HG03342 (cell line): ENCODE data around the gene FAF1.

Experiments used
- ATAC-seq: cut with Tn5 transposase; IDR thresholded peaks from one replicate; pipeline ENCODE4 v1.9.1; 2021; ENCODE audit warnings: mild to moderate bottlenecking, moderate library complexity; ENCODE audit not compliant: unreplicated experiment

Gene FAF1

GRCh38 chr1:50978852-50979781 is 19.1 kb upstream of the FAF1 start:
- no peak for ATAC-seq

DNA sequence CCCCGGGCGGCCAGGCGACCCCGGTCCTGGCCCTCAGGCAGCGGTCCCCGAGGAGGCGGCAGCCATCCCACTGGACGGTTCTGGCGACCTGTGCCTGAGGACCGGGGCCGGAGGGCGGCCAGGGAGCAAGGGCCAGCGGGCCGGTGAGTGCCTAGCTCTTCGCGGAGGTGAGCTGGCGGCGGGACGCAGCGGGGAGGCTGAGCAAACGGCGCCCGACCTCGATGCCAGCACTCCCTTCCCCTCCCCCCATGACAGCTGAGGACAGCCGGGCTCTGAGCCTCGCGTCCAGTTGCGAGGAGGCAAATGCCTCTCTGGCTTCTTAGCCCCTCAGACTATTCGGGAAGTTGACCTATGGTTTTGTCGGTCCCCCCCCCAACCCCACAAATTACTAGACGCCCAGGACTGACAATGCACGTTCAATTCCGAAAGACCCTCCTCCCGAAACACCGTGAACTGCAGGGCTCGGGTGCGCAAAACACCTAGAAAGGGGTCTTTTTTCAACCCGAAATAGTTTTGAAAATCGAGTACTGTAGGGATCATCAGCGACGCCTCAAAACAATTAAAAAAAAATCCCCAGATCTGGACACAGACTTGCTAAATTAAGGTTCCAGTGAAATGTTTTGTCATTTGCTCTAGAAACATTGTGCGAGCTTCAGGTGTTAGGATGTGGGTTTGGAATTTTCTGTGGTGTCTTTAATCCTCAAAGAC is 18.2 kb upstream of the FAF1 start:
- ATAC-seq = peak; percentile 35

DNA sequence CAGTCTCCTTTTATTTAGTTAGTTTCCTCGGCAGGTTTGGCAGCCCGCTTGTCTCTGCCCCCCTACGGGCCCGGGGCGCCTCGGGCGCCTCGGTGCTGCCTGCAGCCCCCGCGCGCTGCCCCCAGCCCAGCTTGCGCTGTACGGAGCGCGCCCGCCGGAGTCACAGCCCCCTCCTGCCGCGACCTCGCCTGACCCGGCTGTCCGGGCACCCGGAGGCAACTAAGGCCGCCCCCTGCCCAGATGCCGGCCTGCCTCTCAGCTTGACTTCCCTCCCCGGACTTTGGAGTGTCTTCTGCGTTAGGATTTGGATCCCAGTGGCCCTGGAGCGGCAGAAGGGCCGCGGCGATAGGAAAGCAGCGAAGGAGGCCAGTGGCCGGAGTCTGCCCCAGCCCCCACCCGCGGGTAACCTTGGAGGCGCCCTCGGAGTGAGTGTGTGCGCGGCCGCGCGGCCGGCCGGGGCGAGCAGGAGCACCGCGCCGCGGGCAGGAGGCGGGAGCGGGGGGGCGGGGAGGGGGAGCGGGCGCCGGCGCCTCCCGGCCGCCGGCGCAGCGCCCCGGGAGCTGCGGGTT is 17.6 kb upstream of the FAF1 start:
- peak; percentile 48 for ATAC-seq

- ATAC-seq = peak; percentile 66
These were observed 17.0 kb upstream of the FAF1 start for GRCh38 chr1:50976890-50977574.

DNA sequence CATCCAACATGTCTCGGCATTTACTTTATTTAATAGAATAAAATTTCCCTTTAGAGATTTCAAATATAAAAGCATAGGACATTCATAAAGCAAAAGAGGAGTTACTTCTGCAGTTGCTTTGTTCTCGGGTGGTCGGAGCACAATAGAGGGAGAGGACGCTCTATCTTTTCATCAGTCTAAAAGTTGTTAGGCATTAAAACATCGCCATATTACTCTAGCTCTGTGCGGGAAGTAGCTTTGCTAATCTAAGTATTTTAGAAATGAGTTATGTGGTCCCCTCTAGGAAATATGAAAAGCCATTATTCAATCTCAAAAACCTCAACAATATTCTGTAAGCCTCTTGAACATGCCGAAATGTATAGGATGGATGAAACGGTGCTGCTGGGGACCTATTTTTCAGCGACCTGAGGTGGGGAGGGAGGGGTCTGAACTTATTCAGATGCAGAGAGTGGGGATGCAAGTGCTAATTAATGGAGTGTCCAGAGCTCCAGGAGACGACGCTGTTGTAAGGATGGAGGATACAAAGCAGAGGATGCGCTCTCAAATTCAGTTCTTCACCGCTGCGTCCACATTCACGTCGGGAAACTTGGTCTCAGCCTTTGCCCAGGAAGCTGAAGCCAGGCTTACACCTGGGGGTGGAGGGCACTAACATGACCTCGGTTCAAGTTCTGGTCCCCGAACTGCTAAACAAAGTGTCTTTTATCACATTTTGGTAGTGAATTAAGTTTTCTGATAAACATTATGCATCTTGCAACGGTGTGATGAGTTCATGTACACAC is 16.2 kb upstream of the FAF1 start:
- peak; percentile 2 for ATAC-seq

DNA sequence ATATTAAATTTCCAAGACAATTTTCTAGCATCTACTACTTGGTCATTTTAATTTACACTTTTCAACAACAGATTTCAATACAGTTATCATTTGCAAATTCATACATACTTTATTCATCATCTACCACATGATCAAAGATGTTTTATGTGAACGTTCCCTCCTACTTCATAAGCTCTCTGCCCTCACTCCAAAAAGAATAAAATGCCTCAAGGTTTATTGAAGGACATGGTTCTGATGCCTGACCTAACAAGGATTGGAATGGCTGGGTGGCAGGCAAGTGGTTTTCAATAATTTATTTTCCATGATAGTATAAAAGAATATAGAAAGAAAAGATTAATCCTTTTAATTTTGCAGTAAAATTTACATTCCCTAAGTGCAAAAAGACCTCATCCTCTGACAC is 15.4 kb upstream of the FAF1 start:
- no peak for ATAC-seq

GRCh38 chr1:50974618-50974935 is 14.5 kb upstream of the FAF1 start:
- ATAC-seq = no peak

DNA sequence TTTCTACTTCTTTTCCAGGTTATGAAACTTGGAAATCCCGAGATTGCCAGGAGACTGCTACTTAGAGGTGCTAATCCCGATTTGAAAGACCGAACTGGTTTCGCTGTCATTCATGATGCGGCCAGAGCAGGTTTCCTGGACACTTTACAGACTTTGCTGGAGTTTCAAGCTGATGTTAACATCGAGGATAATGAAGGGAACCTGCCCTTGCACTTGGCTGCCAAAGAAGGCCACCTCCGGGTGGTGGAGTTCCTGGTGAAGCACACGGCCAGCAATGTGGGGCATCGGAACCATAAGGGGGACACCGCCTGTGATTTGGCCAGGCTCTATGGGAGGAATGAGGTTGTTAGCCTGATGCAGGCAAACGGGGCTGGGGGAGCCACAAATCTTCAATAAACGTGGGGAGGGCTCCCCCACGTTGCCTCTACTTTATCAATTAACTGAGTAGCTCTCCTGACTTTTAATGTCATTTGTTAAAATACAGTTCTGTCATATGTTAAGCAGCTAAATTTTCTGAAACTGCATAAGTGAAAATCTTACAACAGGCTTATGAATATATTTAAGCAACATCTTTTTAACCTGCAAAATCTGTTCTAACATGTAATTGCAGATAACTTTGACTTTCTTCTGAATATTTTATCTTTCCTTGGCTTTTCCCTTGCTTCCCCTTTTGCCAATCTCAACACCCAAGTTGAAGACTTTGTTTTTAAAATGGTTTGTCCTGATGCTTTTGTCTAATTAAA is 14.0 kb upstream of the FAF1 start:
- ATAC-seq = no peak

DNA sequence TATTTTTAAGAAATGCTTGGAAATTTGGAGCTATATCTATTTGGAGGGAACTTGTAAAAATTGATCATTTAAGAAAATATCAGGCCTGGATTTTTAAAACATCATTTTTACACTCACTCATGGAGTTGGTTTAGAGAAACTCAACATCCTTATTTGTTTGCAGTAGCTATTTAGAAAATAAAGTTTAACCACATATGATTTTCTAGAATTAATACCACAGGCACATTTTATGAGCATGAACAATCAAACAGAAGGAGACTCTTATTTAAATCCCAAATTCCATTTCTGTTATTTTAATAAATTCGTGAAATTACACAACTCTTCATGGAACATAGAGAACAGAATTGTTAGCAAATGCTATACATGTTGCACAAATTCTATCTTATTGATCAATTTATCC is 13.2 kb upstream of the FAF1 start:
- no peak for ATAC-seq

- no peak for ATAC-seq
These were observed 12.7 kb upstream of the FAF1 start for GRCh38 chr1:50972766-50973165.

DNA sequence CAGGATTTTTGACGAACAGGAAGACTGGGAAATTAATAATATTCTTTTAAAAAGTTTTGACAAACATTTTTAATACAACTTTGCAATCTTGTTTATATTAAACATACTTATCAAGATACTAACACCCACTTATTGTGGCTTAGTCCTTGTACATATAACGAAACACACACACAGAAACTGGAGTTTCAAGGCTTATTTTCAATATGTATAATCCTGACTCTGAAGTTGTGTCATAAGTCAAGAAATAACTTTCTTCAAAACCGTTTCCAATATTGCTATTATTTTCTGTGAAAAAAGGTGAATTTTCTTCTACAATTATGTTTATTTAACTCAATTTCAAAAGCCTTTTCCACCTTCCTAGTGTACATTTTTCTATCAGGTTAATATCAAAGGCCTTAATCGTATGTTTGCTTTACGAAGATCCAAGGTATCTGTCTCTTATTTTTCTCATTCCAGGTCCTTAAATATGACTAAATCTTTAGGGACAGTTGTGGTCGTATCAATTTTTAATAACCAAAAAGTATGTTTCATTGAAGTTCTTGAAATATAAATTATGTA is 11.8 kb upstream of the FAF1 start:
- ATAC-seq = no peak

DNA sequence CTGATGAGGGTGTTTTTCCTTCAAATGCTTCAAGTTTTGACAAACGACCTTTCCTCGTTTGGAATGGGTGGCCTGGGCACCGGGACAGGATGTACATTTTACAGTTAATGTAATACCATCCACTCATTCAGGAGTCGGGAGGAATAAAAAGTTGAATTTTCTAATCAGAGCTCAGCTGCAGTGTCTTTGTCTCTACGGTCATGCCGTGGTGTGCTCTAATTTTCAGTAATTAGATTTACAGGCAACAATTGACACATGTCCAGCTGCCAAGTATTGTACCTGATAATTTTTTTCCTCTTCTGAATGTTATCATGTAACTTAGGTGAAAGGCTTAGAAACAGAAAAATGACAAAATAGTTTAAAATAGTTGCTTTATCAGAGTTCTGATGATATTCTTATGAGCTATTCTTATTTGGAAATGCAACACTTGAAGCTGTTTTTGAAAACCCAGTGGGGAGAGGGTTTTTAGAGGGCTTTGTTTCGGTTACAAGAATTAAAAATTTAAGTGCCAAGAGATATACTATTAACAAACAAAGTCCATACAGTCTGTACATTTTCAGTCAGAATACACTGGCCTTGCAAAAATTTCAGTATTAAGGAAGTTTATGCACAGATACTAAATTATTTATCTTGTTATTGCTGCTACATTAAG is 11.0 kb upstream of the FAF1 start:
- ATAC-seq = no peak

DNA sequence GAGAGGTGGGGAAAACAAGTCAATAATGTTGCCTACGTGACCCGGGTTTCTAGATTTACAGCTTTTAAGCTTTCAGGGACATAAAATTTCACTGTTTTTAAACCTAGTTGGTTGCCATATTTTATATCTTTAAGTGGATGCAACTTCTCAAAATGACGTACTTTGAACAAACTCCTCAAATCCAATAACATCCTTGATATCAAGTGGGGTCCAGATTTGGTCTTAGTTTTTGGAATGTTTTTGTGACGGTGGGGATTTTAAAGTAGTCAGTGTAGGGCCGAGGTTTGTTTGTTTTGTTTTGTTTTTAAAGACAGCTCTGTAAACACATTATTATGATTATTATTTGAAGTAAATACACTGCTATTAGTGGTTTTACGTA is 10.4 kb upstream of the FAF1 start:
- no peak for ATAC-seq

DNA sequence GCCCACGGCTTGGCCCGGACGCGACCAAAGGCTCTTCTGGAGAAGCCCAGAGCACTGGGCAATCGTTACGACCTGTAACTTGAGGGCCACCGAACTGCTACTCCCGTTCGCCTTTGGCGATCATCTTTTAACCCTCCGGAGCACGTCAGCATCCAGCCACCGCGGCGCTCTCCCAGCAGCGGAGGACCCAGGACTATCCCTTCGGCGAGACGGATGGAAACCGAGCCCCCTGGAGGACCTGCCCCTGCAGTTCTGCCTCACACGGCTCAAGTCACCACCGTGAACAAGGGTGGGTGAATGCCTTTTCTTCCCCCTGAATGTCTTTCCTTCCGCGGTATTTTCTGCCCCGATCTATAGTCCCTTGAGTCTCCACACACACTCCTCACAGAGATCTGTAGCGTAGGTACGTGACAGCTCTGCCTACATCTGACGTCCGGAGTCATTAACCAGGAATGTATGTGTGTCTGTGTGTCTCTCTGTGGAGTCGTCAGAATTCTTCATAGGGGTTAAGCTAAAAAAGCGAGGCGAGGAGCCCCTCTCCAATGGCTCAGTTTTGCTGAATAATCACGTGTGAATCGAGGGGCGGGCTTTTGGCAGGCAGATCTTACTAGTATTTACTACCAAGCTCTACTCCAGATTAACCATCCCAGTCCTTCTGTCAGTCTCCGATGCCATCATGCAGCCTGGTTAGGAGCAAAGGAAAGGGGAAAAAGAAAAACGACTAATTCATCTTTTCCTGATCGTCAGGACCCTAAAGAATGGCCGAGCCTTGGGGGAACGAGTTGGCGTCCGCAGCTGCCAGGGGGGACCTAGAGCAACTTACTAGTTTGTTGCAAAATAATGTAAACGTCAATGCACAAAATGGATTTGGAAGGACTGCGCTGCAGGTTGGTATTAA is 9.8 kb upstream of the FAF1 start, which contains the start of gene CDKN2C:
TSS of gene CDKN2C (plus strand) at position 635 of the 898 bp plus-strand sequence. CDS start at position 759, 124 bp downstream.
- peak; percentile 29 for ATAC-seq

DNA sequence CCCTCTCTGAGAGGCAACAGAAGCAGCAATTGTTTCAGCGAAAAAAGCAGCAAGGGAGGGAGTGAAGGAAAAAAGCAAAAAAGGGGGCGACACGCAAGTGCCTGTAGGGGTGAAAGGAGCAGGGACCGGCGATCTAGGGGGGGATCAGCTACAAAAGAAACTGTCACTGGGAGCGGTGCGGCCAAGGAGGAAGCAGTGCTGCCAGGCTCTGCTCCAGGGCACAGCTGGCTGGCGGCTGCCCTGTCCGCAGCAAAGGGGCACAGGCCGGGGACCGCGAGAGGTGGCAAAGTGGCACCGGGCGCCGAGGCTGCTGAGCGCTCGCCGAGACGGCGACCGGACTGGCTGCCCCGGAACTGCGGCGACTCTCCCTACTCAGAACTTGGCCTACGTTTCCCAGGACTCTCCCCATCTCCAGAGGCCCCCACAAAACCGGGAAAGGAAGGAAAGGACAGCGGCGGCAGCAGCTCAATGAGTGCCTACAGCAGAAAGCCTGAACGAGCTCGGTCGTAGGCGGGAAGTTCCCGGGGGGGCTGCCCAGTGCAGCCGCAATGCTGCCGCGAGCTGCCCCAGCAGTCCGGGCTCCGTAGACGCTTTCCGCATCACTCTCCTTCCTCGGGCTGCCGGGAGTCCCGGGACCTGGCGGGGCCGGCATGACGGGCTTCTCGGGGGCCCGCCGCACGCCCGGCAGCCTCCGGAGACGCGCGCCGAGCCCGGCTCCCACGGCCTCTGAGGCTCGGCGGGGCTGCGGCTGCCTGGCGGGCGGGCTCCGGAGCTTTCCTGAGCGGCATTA is 8.9 kb upstream of the FAF1 start:
- ATAC-seq = peak; percentile 19

- ATAC-seq = peak; percentile 61
These were observed 8.2 kb upstream of the FAF1 start for GRCh38 chr1:50968158-50968820.
